ENCODE data around the gene HMGCS2. TPM values are rescaled to one million over a fixed set of nuclear protein-coding genes. Genes with fewer than 3 reads are reported as not detected.

Gene HMGCS2
- total RNA-seq, 1 experiment from 2014 or later = not detected

DNA sequence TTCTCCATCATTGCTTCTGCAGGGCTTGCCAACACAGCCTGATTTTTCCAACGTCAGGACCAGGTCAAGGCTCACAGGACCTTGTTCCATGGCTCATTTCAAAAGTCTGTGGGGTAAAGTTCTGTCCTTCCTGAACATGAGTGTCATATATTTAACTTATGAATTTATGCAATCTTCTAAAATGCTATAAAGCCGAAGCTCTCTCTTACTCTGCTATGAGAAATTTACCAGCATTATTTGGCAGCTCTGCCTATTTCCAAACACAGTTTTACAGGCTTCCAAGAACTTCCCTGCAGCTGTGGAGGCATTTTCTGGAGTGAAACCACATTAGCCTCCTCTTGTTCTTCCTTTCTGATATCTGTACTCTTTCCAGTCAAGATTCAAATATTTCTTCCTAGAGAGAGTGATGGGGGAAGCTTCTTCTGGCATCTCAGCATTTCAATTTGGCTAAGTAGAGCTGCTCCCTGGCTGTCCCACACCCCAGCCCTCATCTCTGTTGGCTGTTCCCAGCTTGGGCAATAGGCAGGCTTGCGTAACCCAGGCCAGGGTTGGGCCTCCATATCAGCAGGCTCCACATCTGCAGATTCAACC lies 15.6 kb upstream of the HMGCS2 start:
- Histone ChIP-seq H3K27me3 (ENCODE audit: insufficient read depth, low read depth) (no peaks in the 10 kb centered on the region), H3K36me3 (ENCODE audit: low read depth) (no peaks in the 10 kb centered on the region), H3K4me1 (replicated peaks; ENCODE audit: insufficient read depth) (peaks cover 98% of the 10 kb centered on the region), H2AFZ (no peak overlapping the region), H3K27ac (no peak overlapping the region), H3K9me2 (ENCODE audit: insufficient read depth) (0 out of 2 replicates have a peak, but pooled peaks cover 2% of the 10 kb centered on the region), H3K4me2 (peak overlapping the region; percentile 71), H3F3A (ENCODE audit: insufficient read depth, low read depth) (peaks cover 82% of the 10 kb centered on the region), H3K4me3 (no peak overlapping the region), H3K79me2 (ENCODE audit: low read depth) (no peaks in the 10 kb centered on the region), H3K9me3 (ENCODE audit: insufficient read depth, low read depth) (no peaks in the 10 kb centered on the region), H4K20me1 (ENCODE audit: insufficient read depth) (no peaks in the 10 kb centered on the region)
- POLR2A ChIA-PET (ENCODE audit: unreplicated experiment) = interaction anchor here (0.6 kb wide), 1 partner anchor 1876 kb away, joined by 4 read pairs; no protein-coding TSS in a partner anchor
- intact Hi-C loops (cut with micrococcal nuclease; ENCODE audit: unreplicated experiment) = no loop called here
- CTCF ChIA-PET = no interaction called here
- BruUV-seq (replicated peaks) = no TSS peak
- TF ChIP-seq, protein P1, sequence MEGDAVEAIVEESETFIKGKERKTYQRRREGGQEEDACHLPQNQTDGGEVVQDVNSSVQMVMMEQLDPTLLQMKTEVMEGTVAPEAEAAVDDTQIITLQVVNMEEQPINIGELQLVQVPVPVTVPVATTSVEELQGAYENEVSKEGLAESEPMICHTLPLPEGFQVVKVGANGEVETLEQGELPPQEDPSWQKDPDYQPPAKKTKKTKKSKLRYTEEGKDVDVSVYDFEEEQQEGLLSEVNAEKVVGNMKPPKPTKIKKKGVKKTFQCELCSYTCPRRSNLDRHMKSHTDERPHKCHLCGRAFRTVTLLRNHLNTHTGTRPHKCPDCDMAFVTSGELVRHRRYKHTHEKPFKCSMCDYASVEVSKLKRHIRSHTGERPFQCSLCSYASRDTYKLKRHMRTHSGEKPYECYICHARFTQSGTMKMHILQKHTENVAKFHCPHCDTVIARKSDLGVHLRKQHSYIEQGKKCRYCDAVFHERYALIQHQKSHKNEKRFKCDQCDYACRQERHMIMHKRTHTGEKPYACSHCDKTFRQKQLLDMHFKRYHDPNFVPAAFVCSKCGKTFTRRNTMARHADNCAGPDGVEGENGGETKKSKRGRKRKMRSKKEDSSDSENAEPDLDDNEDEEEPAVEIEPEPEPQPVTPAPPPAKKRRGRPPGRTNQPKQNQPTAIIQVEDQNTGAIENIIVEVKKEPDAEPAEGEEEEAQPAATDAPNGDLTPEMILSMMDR (conservative IDR thresholded peaks at IDR 0.05) = no peak
- TF ChIP-seq EZH2 (IDR thresholded peaks at IDR 0.05; ENCODE audit: low read depth) = no peak
- DNase-seq = no peak

DNA sequence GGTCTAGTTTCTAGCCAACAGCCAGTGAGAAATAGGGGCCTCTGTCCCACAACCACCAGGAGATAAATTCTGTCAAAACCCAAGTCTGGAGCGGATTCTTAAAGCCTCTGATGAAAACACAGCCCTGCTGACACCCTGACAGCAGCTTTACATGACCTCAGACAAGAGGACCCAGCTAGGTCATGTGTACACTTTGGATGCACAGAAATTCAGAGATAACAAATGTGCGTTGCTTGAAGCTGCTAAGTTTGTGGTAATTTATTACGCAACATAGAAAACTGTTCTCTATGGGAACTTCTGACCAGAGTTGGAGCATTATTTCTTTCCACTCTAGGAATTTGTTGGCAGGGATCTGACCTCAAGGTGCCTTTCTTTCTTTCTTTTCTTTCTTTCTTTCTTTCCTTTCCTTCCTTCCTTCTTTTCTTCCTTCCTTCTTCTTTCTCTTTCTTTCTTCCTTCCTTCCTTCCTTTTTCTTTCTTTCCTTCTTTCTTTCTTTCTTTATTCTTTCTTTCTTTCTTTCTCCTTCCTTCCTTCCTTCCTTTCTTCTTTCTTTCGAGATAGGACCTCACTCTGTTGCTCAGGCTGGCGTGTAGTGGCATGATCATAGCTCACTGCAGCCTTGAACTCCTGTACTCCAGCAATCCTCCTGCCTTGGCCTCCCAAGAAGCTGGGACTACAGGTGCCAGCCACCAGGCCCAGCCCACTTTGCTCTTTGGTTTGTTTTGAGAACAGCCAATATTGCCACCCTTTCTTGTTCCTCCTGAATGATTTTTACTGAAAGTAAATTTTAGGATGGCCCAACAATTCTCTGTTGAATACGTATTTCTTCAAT lies 14.9 kb upstream of the HMGCS2 start:
- H3F3A ChIP-seq (ENCODE audit: insufficient read depth, low read depth) = peaks cover 85% of the 10 kb centered on the region
- TF ChIP-seq EZH2 (IDR thresholded peaks at IDR 0.05; ENCODE audit: low read depth) = no peak
- TF ChIP-seq, protein P1 (conservative IDR thresholded peaks at IDR 0.05) = no peak
- peak in 1 of 2 experiments; percentile 45 for DNase-seq
- H4K20me1 ChIP-seq (ENCODE audit: insufficient read depth) = no peaks in the 10 kb centered on the region
- H3K9me2 ChIP-seq (ENCODE audit: insufficient read depth) = no peaks in the 10 kb centered on the region
- CTCF ChIA-PET = no interaction called here
- peak overlapping the region; percentile 71 for H3K4me2 ChIP-seq
- peaks cover 96% of the 10 kb centered on the region for H3K4me1 ChIP-seq (replicated peaks; ENCODE audit: insufficient read depth)
- H3K36me3 ChIP-seq (ENCODE audit: low read depth) = no peaks in the 10 kb centered on the region
- intact Hi-C loops (cut with micrococcal nuclease; ENCODE audit: unreplicated experiment) = no loop called here
- H3K4me3 ChIP-seq = no peak overlapping the region
- H3K27me3 ChIP-seq (ENCODE audit: insufficient read depth, low read depth) = no peaks in the 10 kb centered on the region
- H3K9me3 ChIP-seq (ENCODE audit: insufficient read depth, low read depth) = no peaks in the 10 kb centered on the region
- H3K79me2 ChIP-seq (ENCODE audit: low read depth) = no peaks in the 10 kb centered on the region
- POLR2A ChIA-PET (ENCODE audit: unreplicated experiment) = no interaction called here
- H2AFZ ChIP-seq = no peak overlapping the region
- H3K27ac ChIP-seq = peak overlapping the region; percentile 35
- no TSS peak for BruUV-seq (replicated peaks)

DNA sequence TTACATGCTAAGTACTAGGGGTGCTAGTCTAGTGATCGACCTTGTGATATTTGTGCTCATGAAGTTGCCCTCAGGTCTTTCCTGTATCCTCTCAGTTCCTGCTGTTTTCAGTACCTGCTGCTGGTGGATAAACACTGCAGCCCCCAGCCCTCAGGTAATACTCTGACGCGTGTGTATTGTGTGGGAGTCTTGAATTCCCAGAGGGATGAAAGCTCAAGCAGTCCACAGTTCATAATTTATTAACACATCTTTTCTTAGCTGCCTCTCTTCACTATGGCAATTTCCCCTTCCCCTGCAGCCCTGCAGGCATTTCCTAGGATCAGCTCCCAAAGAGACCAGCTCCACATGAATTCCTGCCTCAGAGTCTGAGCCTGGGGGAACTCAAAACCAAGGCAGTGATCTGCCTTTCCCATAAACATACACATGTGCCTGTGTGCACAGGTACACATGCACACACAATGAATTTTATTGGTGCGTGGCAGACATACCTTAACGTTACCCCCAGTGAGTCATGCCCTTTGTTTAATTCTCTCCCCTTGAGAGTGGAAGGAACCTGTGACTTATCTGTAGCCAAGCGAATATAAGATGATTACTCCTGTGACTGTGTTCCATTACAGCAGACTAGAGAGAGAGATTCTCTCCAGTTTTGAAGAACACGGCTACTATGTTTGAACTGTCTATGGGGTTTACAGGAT lies 14.1 kb upstream of the HMGCS2 start:
- Histone ChIP-seq H3K9me3 (ENCODE audit: insufficient read depth, low read depth) (no peaks in the 10 kb centered on the region), H3K4me3 (no peak overlapping the region), H2AFZ (no peak overlapping the region), H3K4me2 (peak overlapping the region; percentile 71), H3F3A (ENCODE audit: insufficient read depth, low read depth) (peaks cover 77% of the 10 kb centered on the region), H3K79me2 (ENCODE audit: low read depth) (no peaks in the 10 kb centered on the region), H3K36me3 (ENCODE audit: low read depth) (no peaks in the 10 kb centered on the region), H4K20me1 (ENCODE audit: insufficient read depth) (no peaks in the 10 kb centered on the region), H3K9me2 (ENCODE audit: insufficient read depth) (no peaks in the 10 kb centered on the region), H3K27me3 (ENCODE audit: insufficient read depth, low read depth) (no peaks in the 10 kb centered on the region), H3K27ac (peak overlapping the region; percentile 35), H3K4me1 (replicated peaks; ENCODE audit: insufficient read depth) (peaks cover 88% of the 10 kb centered on the region)
- intact Hi-C loops (cut with micrococcal nuclease; ENCODE audit: unreplicated experiment) = no loop called here
- TF ChIP-seq, protein P1 (conservative IDR thresholded peaks at IDR 0.05) = no peak
- no peak for TF ChIP-seq EZH2 (IDR thresholded peaks at IDR 0.05; ENCODE audit: low read depth)
- POLR2A ChIA-PET (ENCODE audit: unreplicated experiment) = no interaction called here
- CTCF ChIA-PET = no interaction called here
- DNase-seq = peak; percentile 20 to 91
- no TSS peak for BruUV-seq (replicated peaks)
